Measurements from ENCODE around the gene FAM3D.

The FAM3D gene

DNA sequence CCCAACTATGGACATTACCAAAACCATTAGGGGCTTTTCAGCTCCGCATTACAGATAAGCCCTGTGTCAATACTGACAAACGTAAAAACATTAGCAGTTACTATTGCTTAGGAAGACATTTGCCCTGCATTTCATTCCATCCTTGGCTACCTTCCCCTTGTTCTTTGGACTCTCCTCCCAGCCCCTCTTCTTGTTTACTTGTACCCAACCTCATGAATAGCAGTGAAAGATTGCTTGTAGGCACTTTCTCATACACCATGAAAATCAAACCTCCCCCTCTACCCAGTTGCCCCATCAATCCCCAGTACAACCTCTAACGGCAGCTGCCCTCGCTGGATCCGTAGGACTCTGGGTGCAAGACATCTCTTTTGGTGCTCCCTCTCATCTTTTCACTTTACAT, 72.5 kb downstream of the FAM3D start:
- DNase-seq (ENCODE audit: low read depth in 2 of 2) = no peak

DNA sequence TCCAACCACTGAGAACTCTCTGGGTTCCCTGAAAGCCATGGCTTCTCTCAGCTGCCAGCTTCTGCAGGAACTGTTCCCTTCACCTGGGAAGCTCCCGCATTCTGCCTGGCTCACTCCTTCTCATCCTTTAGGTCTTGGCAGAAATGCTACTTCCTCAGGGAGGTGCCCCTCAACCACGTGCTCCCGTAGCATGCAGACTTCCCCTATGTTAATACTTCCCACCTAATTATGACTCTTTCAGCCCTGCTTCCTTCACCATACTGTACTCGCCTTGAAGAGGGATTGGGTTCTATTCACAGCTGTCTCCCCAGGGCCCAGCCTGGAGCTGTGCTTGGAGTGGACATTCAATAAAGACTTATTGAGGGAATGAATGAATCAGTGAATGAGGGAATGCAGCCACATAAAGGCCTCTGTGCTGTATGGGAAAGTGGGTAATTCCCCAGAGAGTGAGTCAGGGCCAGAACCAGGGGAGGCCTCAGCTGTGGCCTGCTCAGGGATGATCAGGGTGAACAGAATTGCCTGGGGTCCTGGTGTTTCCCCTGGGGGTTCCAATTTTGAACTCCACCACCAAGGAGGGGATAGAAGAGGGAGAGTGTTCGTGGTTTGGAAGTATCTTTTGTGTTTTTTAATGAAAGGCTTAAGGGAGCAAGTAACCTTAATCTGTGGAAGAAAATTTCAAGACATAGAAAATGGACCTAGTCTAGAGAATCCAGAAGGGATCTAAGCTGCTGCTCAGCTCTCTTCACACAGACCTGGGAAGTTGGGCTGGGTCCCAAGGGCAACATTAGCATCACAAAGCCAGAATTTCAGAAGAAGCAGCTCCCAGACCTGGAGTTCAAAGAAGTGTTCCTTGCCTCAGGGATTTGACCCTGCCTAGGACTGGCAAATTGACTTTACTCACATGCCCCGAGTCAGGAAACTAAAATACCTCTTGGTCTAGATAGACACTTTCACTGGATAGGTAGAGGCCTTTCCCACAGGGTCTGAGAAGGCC, 74.8 kb downstream of the FAM3D start:
- no peak for DNase-seq (ENCODE audit: low read depth in 2 of 2)

DNA sequence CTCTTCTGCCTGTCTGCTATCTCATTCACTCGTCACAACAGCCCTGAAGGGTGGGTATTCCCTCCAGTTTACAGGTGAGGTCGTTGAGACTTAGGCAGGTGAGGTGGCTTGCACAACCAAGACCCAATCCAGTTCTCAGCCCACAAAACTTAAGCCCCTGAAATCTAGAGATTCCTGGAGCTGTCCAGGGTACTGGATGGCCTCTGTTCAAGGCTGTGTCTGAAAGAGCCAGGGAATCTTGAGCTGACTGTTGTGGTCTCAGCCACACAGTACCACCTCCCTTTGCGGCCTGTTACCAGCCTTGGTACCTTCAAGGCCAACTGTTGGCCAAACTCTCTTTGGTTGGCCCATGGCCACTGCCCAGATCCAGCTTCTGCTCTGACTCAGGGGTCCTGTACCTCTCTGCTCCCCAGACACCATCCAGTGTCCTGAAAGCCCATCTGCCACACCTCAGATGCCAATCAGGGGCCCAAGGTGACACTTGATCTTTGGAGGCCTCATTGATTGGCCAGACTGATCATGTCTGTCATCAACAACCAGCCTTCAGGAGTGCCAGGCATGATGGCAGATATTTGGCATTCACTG, 78.5 kb downstream of the FAM3D start:
- no peak for DNase-seq (ENCODE audit: low read depth in 2 of 2)

DNA sequence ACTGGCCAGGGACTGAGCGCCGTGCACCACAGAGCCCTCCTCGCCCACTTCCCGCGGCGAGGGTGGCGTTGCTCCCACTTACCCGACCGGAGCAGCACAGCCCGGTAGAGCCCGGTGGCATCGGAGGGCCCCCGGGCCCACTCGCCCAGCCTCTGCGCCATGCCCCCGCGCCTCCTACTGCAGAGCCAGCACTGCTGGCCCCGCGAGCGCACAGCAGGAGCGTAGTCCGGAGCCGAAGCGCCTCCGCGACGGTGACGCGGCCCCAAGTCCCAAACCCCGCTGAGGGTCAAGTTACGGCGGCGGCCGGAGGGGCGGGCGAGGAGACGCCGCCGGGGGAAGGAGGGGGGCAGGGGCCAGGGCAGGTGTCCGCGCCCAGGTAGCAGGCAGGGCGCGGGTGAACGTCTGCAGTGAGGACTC, 79.8 kb downstream of the FAM3D start:
- DNase-seq (ENCODE audit: low read depth in 2 of 2) = no peak

DNA sequence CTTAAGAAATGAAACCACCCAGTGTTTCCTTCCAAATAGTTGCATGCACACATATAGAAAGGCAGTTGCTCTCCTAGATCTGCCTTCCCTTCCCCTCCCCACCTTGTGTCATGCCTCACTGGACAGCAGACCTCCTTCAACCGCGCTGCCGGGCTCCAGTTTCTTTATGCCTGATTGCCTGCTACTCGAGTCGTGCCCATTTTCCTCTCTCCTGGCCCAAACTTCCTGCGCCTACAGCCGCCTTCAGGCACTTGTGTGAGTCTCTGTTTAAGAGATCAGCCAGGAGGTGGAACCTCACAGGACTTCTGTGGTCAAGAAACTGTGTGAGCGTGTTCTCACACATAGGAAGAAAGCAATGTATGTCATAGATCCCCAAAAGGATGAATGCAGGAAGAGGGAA, 80.6 kb downstream of the FAM3D start:
- no peak for DNase-seq (ENCODE audit: low read depth in 2 of 2)

DNA sequence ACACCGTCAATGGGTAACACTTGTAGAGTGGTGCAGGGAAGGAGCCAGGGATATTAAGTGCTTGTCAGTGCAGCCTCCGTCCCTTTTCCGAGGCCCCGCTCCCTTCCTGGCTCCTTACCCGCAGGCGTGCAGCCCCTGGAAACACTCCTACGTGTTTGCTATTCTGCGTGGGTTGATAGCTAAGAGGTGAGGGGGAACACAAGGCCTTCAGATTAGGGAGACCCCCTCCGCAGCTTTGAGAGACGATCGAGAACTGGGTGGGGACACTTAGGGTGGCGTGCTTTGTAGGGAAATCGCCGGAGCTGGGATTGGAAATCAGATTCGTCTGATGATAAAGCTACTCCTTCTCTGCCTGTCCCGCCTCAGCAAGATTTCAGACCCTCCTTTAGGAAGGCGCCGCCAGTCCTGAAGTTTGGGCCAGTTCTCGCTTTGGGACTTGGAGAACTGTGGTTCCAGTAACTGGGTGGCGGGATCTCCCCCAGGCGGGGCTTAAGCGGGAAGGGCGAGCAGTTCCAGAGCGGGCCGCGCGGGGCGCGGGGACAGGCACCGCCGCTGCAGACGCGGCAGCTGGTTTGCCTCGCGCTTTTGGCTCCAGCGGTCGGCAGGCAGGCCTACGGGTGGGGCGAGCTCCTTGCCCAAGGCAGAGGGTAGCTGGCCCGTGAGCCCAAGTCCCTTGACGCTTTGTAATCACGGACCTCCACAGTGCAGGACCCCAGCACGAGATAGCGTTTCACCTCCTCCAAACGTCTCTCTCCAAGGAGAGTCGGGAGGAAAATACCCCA, 81.4 kb downstream of the FAM3D start:
- DNase-seq (ENCODE audit: low read depth in 2 of 2) = peak; percentile 20 to 55

DNA sequence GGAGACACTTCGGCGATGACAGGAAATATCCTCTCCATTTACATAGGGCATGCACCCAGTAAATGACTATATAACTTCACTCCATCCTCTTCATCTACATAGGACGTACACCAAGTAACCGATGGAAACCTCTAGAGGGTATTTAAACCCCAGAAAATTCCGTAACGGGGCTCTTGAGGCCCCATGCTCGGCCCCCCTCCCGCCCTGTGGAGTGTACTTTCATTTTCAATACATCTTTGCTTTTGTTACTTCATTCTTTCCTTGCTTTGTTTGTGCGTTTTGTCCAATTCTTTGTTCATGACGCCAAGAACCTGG, 81.9 kb downstream of the FAM3D start:
- DNase-seq (ENCODE audit: low read depth in 2 of 2) = no peak

Measured in activated CD4-positive, alpha-beta T cell treated with anti-CD3 and anti-CD28 coated beads for 24 hours (primary cell).